PC-3 (cell line): Measurements from ENCODE around the gene ZNF384. TPM values are rescaled to one million over a fixed set of nuclear protein-coding genes. Genes with fewer than 3 reads are reported as not detected.

ENCODE experiments used
- ATAC-seq: fragments of 200-7000 bp; cut with Tn5 transposase; 2 replicates; pipeline ENCODE4 v1.9.1; 2020; ENCODE audit warnings: mild to moderate bottlenecking, moderate library complexity
- BruUV-seq: library from RNA; stranded (reverse); fragments of 400-500 nt; replicated peaks from 2 replicates; lab custom pipeline; 2021; lab: Mats Ljungman, UMichigan
- CTCF ChIA-PET: fragments of 300-600 bp; sonication (Branson Sonifier 250); formaldehyde crosslinking; loops from one replicate; lab custom pipeline; 2022; ENCODE audit warnings: antibody characterized with exemption; lab: Charles Lee
- POLR2A ChIA-PET: fragments of 300-600 bp; sonication (Branson Sonifier 250); formaldehyde crosslinking; loops from one replicate; lab custom pipeline; 2022; ENCODE audit warnings: antibody characterized with exemption; ENCODE audit not compliant: unreplicated experiment; lab: Charles Lee
- DNase-seq: peaks from one replicate; pipeline ENCODE4 v3.0.0-alpha.2; 2015
- H2AFZ ChIP-seq: fragments of 300-600 bp; sonication (generic); 2 replicates; pipeline ENCODE4 v1.6.0; 2016; ENCODE audit warnings: antibody characterized with exemption, low read length
- H3F3A ChIP-seq: fragments of 300-600 bp; sonication (generic); one replicate; pipeline ENCODE4 v1.6.0; 2017; ENCODE audit warnings: antibody characterized with exemption, low read length, control low read depth, mild to moderate bottlenecking; ENCODE audit not compliant: unreplicated experiment
- H3K27ac ChIP-seq: fragments of 300-600 bp; sonication (generic); 2 replicates; pipeline ENCODE4 v1.5.1; 2016; ENCODE audit warnings: mild to moderate bottlenecking, low read length
- H3K27me3 ChIP-seq: fragments of 300-600 bp; sonication (generic); 2 replicates; pipeline ENCODE4 v1.6.1; 2016; ENCODE audit warnings: low read length, mixed read lengths
- H3K36me3 ChIP-seq: fragments of 300-600 bp; sonication (generic); 2 replicates; pipeline ENCODE4 v1.6.1; 2016; ENCODE audit warnings: low read depth, mixed run types, low read length, mixed read lengths
- H3K4me1 ChIP-seq: fragments of 300-600 bp; sonication (generic); 2 replicates; pipeline ENCODE4 v1.5.1; 2016; ENCODE audit warnings: low read length; ENCODE audit not compliant: insufficient read depth
- H3K4me2 ChIP-seq: fragments of 300-600 bp; sonication (generic); 2 replicates; pipeline ENCODE4 v1.6.0; 2016; ENCODE audit warnings: low read length
- H3K4me3 ChIP-seq: fragments of 300-600 bp; sonication (generic); 2 replicates; pipeline ENCODE4 v1.5.1; 2016; ENCODE audit warnings: mild to moderate bottlenecking, low read length, mixed read lengths
- H3K79me2 ChIP-seq: fragments of 300-600 bp; sonication (generic); 2 replicates; pipeline ENCODE4 v1.6.1; 2017; ENCODE audit warnings: low read length, mixed read lengths
- H3K9ac ChIP-seq: fragments of 300-600 bp; sonication (generic); 2 replicates; pipeline ENCODE4 v1.6.0; 2016; ENCODE audit warnings: mild to moderate bottlenecking, low read length
- H3K9me2 ChIP-seq: fragments of 300-600 bp; sonication (generic); replicated peaks from 2 replicates; pipeline ENCODE4 v1.6.1; 2016; ENCODE audit warnings: mixed run types, low read length, mixed read lengths
- H3K9me3 ChIP-seq: fragments of 300-600 bp; sonication (generic); 2 replicates; pipeline ENCODE4 v1.6.1; 2016; ENCODE audit warnings: low read length, mixed read lengths
- H4K20me1 ChIP-seq: fragments of 300-600 bp; sonication (generic); 2 replicates; pipeline ENCODE4 v1.6.1; 2016; ENCODE audit warnings: low read length, mixed read lengths
- CTCF ChIP-seq: fragments of 300-600 bp; sonication (generic); conservative IDR thresholded peaks from 2 replicates; pipeline ENCODE4 v1.5.1; 2017; ENCODE audit warnings: antibody characterized with exemption, low read depth, mild to moderate bottlenecking, low read length
- EZH2 ChIP-seq: fragments of 300-600 bp; sonication (generic); IDR thresholded peaks from one replicate; pipeline ENCODE4 v1.6.1; 2017; ENCODE audit warnings: antibody characterized with exemption, mild to moderate bottlenecking, low read length; ENCODE audit not compliant: unreplicated experiment
- EZH2phosphoT487 ChIP-seq: fragments of 300-600 bp; sonication (generic); IDR thresholded peaks from 2 replicates; pipeline ENCODE4 v1.6.1; 2018; ENCODE audit warnings: mild to moderate bottlenecking, antibody characterized with exemption, low read length, borderline replicate concordance
- intact Hi-C: fragments of 100-400 bp; cut with micrococcal nuclease; formaldehyde crosslinking; loops from 2 replicates; pipeline ENCODE4 v1.9.0; 2023
- total RNA-seq: library from RNA; depleted of rRNA; stranded (reverse); fragments of >200 nt; gene quantifications from 2 replicates; pipeline ENCODE4 v1.2.3, GENCODE V29; 2014

The ZNF384 gene
- total RNA-seq, 1 experiment from 2014 or later: 22.3 TPM

- peak; percentile 67 for DNase-seq
These were observed 53.2 kb downstream of the ZNF384 start, which contains the start of gene LPAR5 for GRCh38 chr12:6635856-6636531. TSS of gene LPAR5 (minus strand) at chr12:6635959. CDS start at chr12:6621248, 14,711 bp downstream.

GRCh38 chr12:6635375-6635855 is 53.8 kb downstream of the ZNF384 start:
- H3K27me3 ChIP-seq: no peaks in the 10 kb centered on the region
- intact Hi-C loops: no loop called here
- H3K4me1 ChIP-seq: peaks cover 16% of the 10 kb centered on the region
- DNase-seq: no peak
- H3K9me3 ChIP-seq: no peaks in the 10 kb centered on the region
- H3K79me2 ChIP-seq: no peaks in the 10 kb centered on the region
- no peak for ATAC-seq
- H3K27ac ChIP-seq: peak overlapping the region; percentile 58
- BruUV-seq: TSS peak; percentile 77
- no peaks in the 10 kb centered on the region for H4K20me1 ChIP-seq
- H3K36me3 ChIP-seq: no peaks in the 10 kb centered on the region
- ChIA-PET CTCF (no interaction called here), POLR2A (interaction anchor here (0.6 kb wide), 1 partner anchor 231 kb away, joined by 16 read pairs; no protein-coding TSS in a partner anchor)
- H3K4me2 ChIP-seq: peak overlapping the region; percentile 67
- H3K9me2 ChIP-seq: no peaks in the 10 kb centered on the region
- no peaks in the 10 kb centered on the region for H3F3A ChIP-seq
- peak overlapping the region; percentile 61 for H3K4me3 ChIP-seq
- H3K9ac ChIP-seq: peak overlapping the region; percentile 30; the same call in 1 of the 2 replicates
- H2AFZ ChIP-seq: peak overlapping the region; percentile 84
- TF ChIP-seq CTCF (no peak), EZH2 (no peak), EZH2phosphoT487 (no peak)

More at GRCh38 chr12:6635856-6636531, 53.2 kb downstream of the ZNF384 start, which contains the start of gene LPAR5:
- TF ChIP-seq EZH2phosphoT487: no peak
- TF ChIP-seq CTCF: no peak
- TF ChIP-seq EZH2: no peak
- H3K4me1 ChIP-seq: peaks cover 16% of the 10 kb centered on the region
- H3K9me3 ChIP-seq: no peaks in the 10 kb centered on the region
- no peaks in the 10 kb centered on the region for H3K79me2 ChIP-seq
- ChIA-PET CTCF (no interaction called here), POLR2A (interaction anchor here (0.6 kb wide), 1 partner anchor 231 kb away, joined by 16 read pairs; no protein-coding TSS in a partner anchor)
- peak within 1 kb of the TSS; percentile 84 for H2AFZ ChIP-seq
- peak within 1 kb of the TSS; percentile 30 for H3K9ac ChIP-seq
- H4K20me1 ChIP-seq: no peaks in the 10 kb centered on the region
- ATAC-seq: peak; percentile 89
- peak within 1 kb of the TSS; percentile 67 for H3K4me2 ChIP-seq
- no peaks in the 10 kb centered on the region for H3K27me3 ChIP-seq
- no peaks in the 10 kb centered on the region for H3F3A ChIP-seq
- H3K4me3 ChIP-seq: peak within 1 kb of the TSS; percentile 61
- peak within 1 kb of the TSS; percentile 58 for H3K27ac ChIP-seq
- intact Hi-C loops: no loop called here
- no TSS peak for BruUV-seq
- H3K9me2 ChIP-seq: no peaks in the 10 kb centered on the region
- H3K36me3 ChIP-seq: no peaks in the 10 kb centered on the region
